Measurements from ENCODE around the gene PRR36. TPM values are rescaled to one million over a fixed set of nuclear protein-coding genes. Genes with fewer than 3 reads are reported as not detected.

The PRR36 gene
- total and polyA plus RNA-seq, 4 experiments from 2014 or later = 0.06 to 0.36 (median 0.29) TPM; not detected in 1

- Histone ChIP-seq H3K27me3 (ENCODE audit: insufficient read depth, low read length) (no peaks in the 10 kb centered on the region), H3K4me3 (ENCODE audit: low read length in 2 of 2) (no peak overlapping the region), H3K27ac (ENCODE audit: low read depth, low read length) (no peak overlapping the region), H3K36me3 (ENCODE audit: insufficient read depth, low read length) (no peaks in the 10 kb centered on the region), H3K4me1 (ENCODE audit: insufficient read depth, low read length) (no peaks in the 10 kb centered on the region), H3K9me3 (ENCODE audit: control insufficient read depth in 1 of 2, low read length in 2 of 2) (no peaks in the 10 kb centered on the region)
- Mint-ChIP-seq H3K36me3 (peaks cover 0 to 7% of the 10 kb centered on the region in 2 donors), H3K4me3 (no peak overlapping the region), H3K4me1 (peaks cover 0 to 4% (median 0%) of the 10 kb centered on the region in 4 donors), H3K27ac (no peak overlapping the region), H3K27me3 (peaks cover 14 to 15% of the 10 kb centered on the region in 2 donors), H3K9me3 (peaks cover 0 to 11% (median 1%) of the 10 kb centered on the region in 8 donors)
- CTCF ChIA-PET (ENCODE audit: partially characterized antibody) = no interaction called here
- intact Hi-C loops (cut with micrococcal nuclease) = no loop called here
- no peak for DNase-seq
- POLR2A ChIA-PET (ENCODE audit: partially characterized antibody) = no interaction called here
These were observed 51.2 kb downstream of the PRR36 start for GRCh38 chr19:7822910-7823515.

- peaks cover 3% of the 10 kb centered on the region for H3K4me1 ChIP-seq (ENCODE audit: insufficient read depth, low read length)
- intact Hi-C loops (cut with micrococcal nuclease) = no loop called here
- Mint-ChIP-seq H3K27me3 (peaks cover 14 to 15% of the 10 kb centered on the region in 2 donors), H3K4me3 (no peak overlapping the region), H3K36me3 (peaks cover 0 to 7% of the 10 kb centered on the region in 2 donors), H3K9me3 (peaks cover 0 to 21% (median 6%) of the 10 kb centered on the region in 8 donors), H3K4me1 (peaks cover 0 to 8% (median 3%) of the 10 kb centered on the region in 4 donors), H3K27ac (no peak overlapping the region)
- no peaks in the 10 kb centered on the region for H3K36me3 ChIP-seq (ENCODE audit: insufficient read depth, low read length)
- ChIA-PET POLR2A (ENCODE audit: partially characterized antibody) (interaction anchor here (1.9 kb wide), 1 partner anchor 139 kb away, joined by 4 read pairs; the partner anchor contains the start of gene TRAPPC5), CTCF (ENCODE audit: partially characterized antibody) (interaction anchor here (1.1 to 2.3 kb wide), 3 partner anchors 8 to 21 kb away, joined by 3 to 6 read pairs (median 6); no protein-coding TSS in a partner anchor)
- no peaks in the 10 kb centered on the region for H3K9me3 ChIP-seq (ENCODE audit: control insufficient read depth in 1 of 2, low read length in 2 of 2)
- no peak overlapping the region for H3K27ac ChIP-seq (ENCODE audit: low read depth, low read length)
- DNase-seq = no peak
- no peak overlapping the region for H3K4me3 ChIP-seq (ENCODE audit: low read length in 2 of 2)
- H3K27me3 ChIP-seq (ENCODE audit: insufficient read depth, low read length) = no peaks in the 10 kb centered on the region
These were observed 53.6 kb downstream of the PRR36 start for GRCh38 chr19:7820588-7820987.

GRCh38 chr19:7819337-7819736, 54.9 kb downstream of the PRR36 start:
- Mint-ChIP-seq H3K4me3 (no peak overlapping the region), H3K9me3 (peaks cover 0 to 24% (median 6%) of the 10 kb centered on the region in 8 donors), H3K36me3 (peaks cover 0 to 7% of the 10 kb centered on the region in 2 donors), H3K4me1 (peaks cover 5 to 21% (median 13%) of the 10 kb centered on the region in 4 donors), H3K27me3 (peaks cover 14 to 15% of the 10 kb centered on the region in 2 donors), H3K27ac (peak overlapping the region in 1 of 7 donors; percentile 50)
- no peaks in the 10 kb centered on the region for H3K9me3 ChIP-seq (ENCODE audit: control insufficient read depth in 1 of 2, low read length in 2 of 2)
- no peak overlapping the region for H3K4me3 ChIP-seq (ENCODE audit: low read length in 2 of 2)
- CTCF ChIA-PET (ENCODE audit: partially characterized antibody) = interaction anchor here (1.4 to 2.8 kb wide), 3 partner anchors 9 to 251 kb away, joined by 4 to 9 read pairs (median 6); no protein-coding TSS in a partner anchor
- no peak for DNase-seq
- no peak overlapping the region for H3K27ac ChIP-seq (ENCODE audit: low read depth, low read length)
- peaks cover 15% of the 10 kb centered on the region for H3K4me1 ChIP-seq (ENCODE audit: insufficient read depth, low read length)
- H3K36me3 ChIP-seq (ENCODE audit: insufficient read depth, low read length) = no peaks in the 10 kb centered on the region
- H3K27me3 ChIP-seq (ENCODE audit: insufficient read depth, low read length) = no peaks in the 10 kb centered on the region
- POLR2A ChIA-PET (ENCODE audit: partially characterized antibody) = interaction anchor here (1.9 kb wide), 1 partner anchor 138 kb away, joined by 4 read pairs; the partner anchor contains the start of gene TRAPPC5
- intact Hi-C loops (cut with micrococcal nuclease) = no loop called here

- Mint-ChIP-seq H3K4me1 (peaks cover 5 to 24% (median 15%) of the 10 kb centered on the region in 4 donors), H3K9me3 (peaks cover 0 to 24% (median 6%) of the 10 kb centered on the region in 8 donors), H3K4me3 (no peak overlapping the region), H3K27me3 (peaks cover 12 to 13% of the 10 kb centered on the region in 2 donors), H3K36me3 (peaks cover 0 to 7% of the 10 kb centered on the region in 2 donors), H3K27ac (no peak overlapping the region)
- intact Hi-C loops (cut with micrococcal nuclease) = no loop called here
- Histone ChIP-seq H3K36me3 (ENCODE audit: insufficient read depth, low read length) (no peaks in the 10 kb centered on the region), H3K27ac (ENCODE audit: low read depth, low read length) (no peak overlapping the region), H3K4me3 (ENCODE audit: low read length in 2 of 2) (no peak overlapping the region), H3K4me1 (ENCODE audit: insufficient read depth, low read length) (peaks cover 18% of the 10 kb centered on the region), H3K9me3 (ENCODE audit: control insufficient read depth in 1 of 2, low read length in 2 of 2) (no peaks in the 10 kb centered on the region), H3K27me3 (ENCODE audit: insufficient read depth, low read length) (no peaks in the 10 kb centered on the region)
- ChIA-PET POLR2A (ENCODE audit: partially characterized antibody) (interaction anchor here (1.9 kb wide), 1 partner anchor 138 kb away, joined by 4 read pairs; the partner anchor contains the start of gene TRAPPC5), CTCF (ENCODE audit: partially characterized antibody) (interaction anchor here (1.4 to 2.8 kb wide), 3 partner anchors 10 to 251 kb away, joined by 4 to 9 read pairs (median 6); no protein-coding TSS in a partner anchor)
- DNase-seq = no peak
These were observed 55.4 kb downstream of the PRR36 start for GRCh38 chr19:7818806-7819205.

Other genes with a start within 250 kb of the PRR36 start
- 10 to 100 TPM; 75.6 to 77.2 TPM for gene XAB2, start 244.8 kb downstream of the PRR36 start, total RNA-seq
- gene XAB2, start 244.8 kb downstream of the PRR36 start, polyA plus RNA-seq = 1 to 10 TPM; 5.4 to 9.6 TPM
- gene PET100, start 244.6 kb downstream of the PRR36 start, total RNA-seq = 100 to 1,000 TPM; 120 to 144 TPM
- gene PET100, start 244.6 kb downstream of the PRR36 start, polyA plus RNA-seq = 100 to 1,000 TPM; 127 to 279 TPM
- 1 to 10 TPM; 5.7 to 6.4 TPM for gene PCP2, start 240.7 kb downstream of the PRR36 start, total RNA-seq
- 1 to 10 TPM in 1 of 2 donors, under 1 TPM in 1; 0.96 to 1.2 TPM for gene PCP2, start 240.7 kb downstream of the PRR36 start, polyA plus RNA-seq
- 100 to 1,000 TPM; 219 to 220 TPM for gene STXBP2, start 237.3 kb downstream of the PRR36 start, total RNA-seq
- 10 to 100 TPM; 73.1 to 88.8 TPM for gene STXBP2, start 237.3 kb downstream of the PRR36 start, polyA plus RNA-seq
- gene RETN, start 205.3 kb downstream of the PRR36 start, total RNA-seq = not detected
- gene RETN, start 205.3 kb downstream of the PRR36 start, polyA plus RNA-seq = under 1 TPM; 0.48 to 0.94 TPM
- gene MCEMP1, start 197.3 kb downstream of the PRR36 start, total RNA-seq = not detected
- gene MCEMP1, start 197.3 kb downstream of the PRR36 start, polyA plus RNA-seq = not detected
- 10 to 100 TPM; 60.7 to 62.1 TPM for gene TRAPPC5, start 193.6 kb downstream of the PRR36 start, total RNA-seq
- 100 to 1,000 TPM; 144 to 153 TPM for gene TRAPPC5, start 193.6 kb downstream of the PRR36 start, polyA plus RNA-seq
- not detected for gene FCER2, start 172.3 kb downstream of the PRR36 start, total RNA-seq
- gene FCER2, start 172.3 kb downstream of the PRR36 start, polyA plus RNA-seq = under 1 TPM in 1 of 2 donors, not detected in 1; 0.93 TPM
- not detected for gene CLEC4G, start 142.3 kb downstream of the PRR36 start, total RNA-seq
- not detected for gene CLEC4G, start 142.3 kb downstream of the PRR36 start, polyA plus RNA-seq
- under 1 TPM; 0.17 to 0.28 TPM for gene CD209, start 126.9 kb downstream of the PRR36 start, total RNA-seq
- not detected for gene CD209, start 126.9 kb downstream of the PRR36 start, polyA plus RNA-seq
- gene CLEC4M, start 111.1 kb downstream of the PRR36 start, total RNA-seq = not detected
- gene CLEC4M, start 111.1 kb downstream of the PRR36 start, polyA plus RNA-seq = not detected
- gene EVI5L, start 44.2 kb downstream of the PRR36 start, total RNA-seq = 10 to 100 TPM; 11.9 to 14.1 TPM
- gene EVI5L, start 44.2 kb downstream of the PRR36 start, polyA plus RNA-seq = 1 to 10 TPM; 1.1 to 2.8 TPM
- gene LRRC8E, start 14.1 kb upstream of the PRR36 start, total RNA-seq = not detected
- not detected for gene LRRC8E, start 14.1 kb upstream of the PRR36 start, polyA plus RNA-seq
- gene MAP2K7, start 29.5 kb upstream of the PRR36 start, total RNA-seq = 10 to 100 TPM; 59.7 to 62.5 TPM
- 1 to 10 TPM in 1 of 2 donors, under 1 TPM in 1; 0.57 to 2.5 TPM for gene MAP2K7, start 29.5 kb upstream of the PRR36 start, polyA plus RNA-seq
- under 1 TPM; 0.93 to 1.00 TPM for gene TGFBR3L, start 40.4 kb upstream of the PRR36 start, total RNA-seq
- not detected for gene TGFBR3L, start 40.4 kb upstream of the PRR36 start, polyA plus RNA-seq
- 10 to 100 TPM; 16.3 to 18.9 TPM for gene SNAPC2, start 45.9 kb upstream of the PRR36 start, total RNA-seq
- 10 to 100 TPM in 1 of 2 donors, 1 to 10 TPM in 1; 9.0 to 22.1 TPM for gene SNAPC2, start 45.9 kb upstream of the PRR36 start, polyA plus RNA-seq
- gene CTXN1, start 51.7 kb upstream of the PRR36 start, total RNA-seq = not detected
- gene CTXN1, start 51.7 kb upstream of the PRR36 start, polyA plus RNA-seq = not detected
- gene TIMM44, start 69.3 kb upstream of the PRR36 start, total RNA-seq = 10 to 100 TPM; 71.6 to 71.9 TPM
- gene TIMM44, start 69.3 kb upstream of the PRR36 start, polyA plus RNA-seq = 10 to 100 TPM; 11.6 to 15.4 TPM
- gene ELAVL1, start 131.3 kb upstream of the PRR36 start, total RNA-seq = 10 to 100 TPM; 54.2 to 54.7 TPM
- 10 to 100 TPM; 56.2 to 57.8 TPM for gene ELAVL1, start 131.3 kb upstream of the PRR36 start, polyA plus RNA-seq
- gene CCL25, start 178.4 kb upstream of the PRR36 start, total RNA-seq = not detected
- gene CCL25, start 178.4 kb upstream of the PRR36 start, polyA plus RNA-seq = not detected